Measurements from ENCODE around the gene TXNDC8.

DNA sequence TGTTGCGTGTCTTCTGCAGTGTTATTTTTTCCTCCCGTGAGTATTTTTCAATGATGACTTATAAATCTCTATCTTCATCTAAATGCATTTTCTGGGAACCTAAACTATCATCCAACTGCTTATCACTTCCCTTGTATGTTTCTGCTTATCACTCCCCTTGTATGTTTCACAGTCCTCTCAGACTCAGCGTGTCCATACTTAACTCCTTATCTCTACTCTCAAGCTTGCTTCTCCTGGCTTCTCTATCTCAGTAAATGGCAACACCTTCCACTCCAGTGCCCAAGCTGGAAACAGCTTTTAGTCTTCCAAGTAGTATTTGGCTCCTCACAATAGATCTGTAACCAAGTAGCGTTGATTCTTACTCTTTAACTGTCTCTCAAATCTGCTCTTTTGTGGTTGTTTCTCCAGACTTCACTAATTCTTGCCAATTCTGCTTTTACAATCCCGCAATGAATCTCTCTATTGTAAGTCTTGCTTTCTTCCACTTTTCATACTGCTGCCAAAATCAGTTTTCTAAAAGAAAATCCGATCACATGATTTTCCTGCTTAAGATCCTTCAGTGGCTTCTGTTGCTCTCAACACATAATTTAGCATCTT, 33.8 kb upstream of the TXNDC8 start:
- no peak for TF ChIP-seq POLR2A (IDR thresholded peaks at IDR 0.05)
- TF ChIP-seq, protein P1, sequence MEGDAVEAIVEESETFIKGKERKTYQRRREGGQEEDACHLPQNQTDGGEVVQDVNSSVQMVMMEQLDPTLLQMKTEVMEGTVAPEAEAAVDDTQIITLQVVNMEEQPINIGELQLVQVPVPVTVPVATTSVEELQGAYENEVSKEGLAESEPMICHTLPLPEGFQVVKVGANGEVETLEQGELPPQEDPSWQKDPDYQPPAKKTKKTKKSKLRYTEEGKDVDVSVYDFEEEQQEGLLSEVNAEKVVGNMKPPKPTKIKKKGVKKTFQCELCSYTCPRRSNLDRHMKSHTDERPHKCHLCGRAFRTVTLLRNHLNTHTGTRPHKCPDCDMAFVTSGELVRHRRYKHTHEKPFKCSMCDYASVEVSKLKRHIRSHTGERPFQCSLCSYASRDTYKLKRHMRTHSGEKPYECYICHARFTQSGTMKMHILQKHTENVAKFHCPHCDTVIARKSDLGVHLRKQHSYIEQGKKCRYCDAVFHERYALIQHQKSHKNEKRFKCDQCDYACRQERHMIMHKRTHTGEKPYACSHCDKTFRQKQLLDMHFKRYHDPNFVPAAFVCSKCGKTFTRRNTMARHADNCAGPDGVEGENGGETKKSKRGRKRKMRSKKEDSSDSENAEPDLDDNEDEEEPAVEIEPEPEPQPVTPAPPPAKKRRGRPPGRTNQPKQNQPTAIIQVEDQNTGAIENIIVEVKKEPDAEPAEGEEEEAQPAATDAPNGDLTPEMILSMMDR (IDR thresholded peaks at IDR 0.05), result no peak

Measured in thyroid gland (tissue), 4 donors.